Activated B cell treated with CpG ODN at 0.5 μM for 24 hours (primary cell): ENCODE measurements around the gene PNP. TPM values are rescaled to one million over a fixed set of nuclear protein-coding genes. Genes with fewer than 3 reads are reported as not detected.

Experiments used
- ATAC-seq: fragments of 200-7000 bp; cut with Tn5 transposase; one replicate; pipeline ENCODE4 v1.10.0; 2021; ENCODE audit warnings: low read depth, mild to moderate bottlenecking, moderate library complexity
- CTCF ChIA-PET: fragments of 350-600 bp; sonication (Branson Sonifier 250); formaldehyde crosslinking; loops from one replicate; lab custom pipeline; 2021; ENCODE audit warnings: antibody characterized with exemption; lab: Charles Lee
- POLR2A ChIA-PET: fragments of 350-600 bp; sonication (Branson Sonifier 250); formaldehyde crosslinking; loops from one replicate; lab custom pipeline; 2021; ENCODE audit warnings: antibody characterized with exemption; lab: Charles Lee
- DNase-seq: peaks from one replicate; pipeline ENCODE4 v3.0.0; 2022
- H3K27ac Mint-ChIP-seq: one replicate; pipeline ENCODE4 v1.8.0; 2020; ENCODE audit warnings: mixed read lengths
- H3K27me3 Mint-ChIP-seq: one replicate; pipeline ENCODE4 v1.8.0; 2021; ENCODE audit warnings: mixed read lengths
- H3K36me3 Mint-ChIP-seq: one replicate; pipeline ENCODE4 v1.8.0; 2021; ENCODE audit warnings: low read depth, mixed read lengths
- H3K4me1 Mint-ChIP-seq: one replicate; pipeline ENCODE4 v1.8.0; 2021; ENCODE audit warnings: mixed read lengths
- H3K4me3 Mint-ChIP-seq: one replicate; pipeline ENCODE4 v1.8.0; 2020; ENCODE audit warnings: mild to moderate bottlenecking, mixed read lengths
- H3K9me3 Mint-ChIP-seq: one replicate; pipeline ENCODE4 v1.8.0; 2020; ENCODE audit warnings: mixed read lengths
- CTCF ChIP-seq: fragments of 200-600 bp; IDR thresholded peaks from one replicate; pipeline ENCODE4 v1.8.0; 2022; ENCODE audit warnings: antibody characterized with exemption, mild to moderate bottlenecking
- intact Hi-C: fragments of 100-400 bp; cut with micrococcal nuclease; formaldehyde crosslinking; loops from one replicate; pipeline ENCODE4 v1.15.1; 2024
- total RNA-seq: library from RNA; stranded (reverse); gene quantifications from 2 replicates; pipeline ENCODE4 v1.2.3, GENCODE V29; 2022

Gene PNP
- total RNA-seq, 1 donor from 2014 or later, result 88.0 TPM

GRCh38 chr14:20489093-20489994 is 20.1 kb downstream of the PNP start:
- ATAC-seq, result peak; percentile 83
- no peaks in the 10 kb centered on the region for H3K9me3 Mint-ChIP-seq

GRCh38 chr14:20490563-20490962 is 21.4 kb downstream of the PNP start:
- H3K27me3 Mint-ChIP-seq, result no peaks in the 10 kb centered on the region
- no peak for DNase-seq
- no peak for ATAC-seq
- POLR2A ChIA-PET, result interaction anchor here (0.6 to 3.8 kb wide), 6 partner anchors 21 to 148 kb away, joined by 3 to 39 read pairs (median 12); partner anchors contain the start of genes APEX1, OSGEP, PIP4P1 and PNP
- H3K9me3 Mint-ChIP-seq, result no peaks in the 10 kb centered on the region
- peak overlapping the region; percentile 81 for H3K4me3 Mint-ChIP-seq
- intact Hi-C loops, result loop anchor here (2.0 to 5.0 kb wide), 3 partner anchors 30 to 78 kb away; partner anchors contain the start of genes PIP4P1 and TEP1
- H3K4me1 Mint-ChIP-seq, result peaks cover 78% of the 10 kb centered on the region
- no peaks in the 10 kb centered on the region for H3K36me3 Mint-ChIP-seq
- TF ChIP-seq CTCF, result no peak
- CTCF ChIA-PET, result interaction anchor here (1.4 kb wide), 1 partner anchor 75 kb away, joined by 6 read pairs; no protein-coding TSS in a partner anchor
- peak overlapping the region; percentile 84 for H3K27ac Mint-ChIP-seq

More at GRCh38 chr14:20489093-20489994, 20.1 kb downstream of the PNP start:
- peaks cover 70% of the 10 kb centered on the region for H3K4me1 Mint-ChIP-seq
- CTCF ChIA-PET, result interaction anchor here (1.0 to 1.5 kb wide), 2 partner anchors 37 to 75 kb away, joined by 3 to 4 read pairs; partner anchors contain the start of gene TEP1
- H3K36me3 Mint-ChIP-seq, result no peaks in the 10 kb centered on the region
- TF ChIP-seq CTCF, result no peak
- DNase-seq, result no peak
- peak overlapping the region; percentile 75 for H3K4me3 Mint-ChIP-seq
- POLR2A ChIA-PET, result interaction anchor here (0.6 to 3.8 kb wide), 7 partner anchors 10 to 146 kb away, joined by 3 to 39 read pairs (median 6); partner anchors contain the start of genes APEX1, OSGEP, PARP2 and PIP4P1
- intact Hi-C loops, result loop anchor here (1.0 kb wide), 2 partner anchors 12 to 34 kb away; partner anchors contain the start of gene APEX1
- H3K27me3 Mint-ChIP-seq, result no peaks in the 10 kb centered on the region
- peak overlapping the region; percentile 84 for H3K27ac Mint-ChIP-seq

- H3K4me3 Mint-ChIP-seq, result no peak overlapping the region
- ChIA-PET CTCF (interaction anchor here (1.7 kb wide), 1 partner anchor 15 kb away, joined by 3 read pairs; no protein-coding TSS in a partner anchor), POLR2A (interaction anchor here (0.8 to 1.7 kb wide), 3 partner anchors 10 to 31 kb away, joined by 3 to 6 read pairs (median 5); partner anchors contain the start of gene PIP4P1)
Measured at GRCh38 chr14:20492486-20492885, 23.3 kb downstream of the PNP start.

GRCh38 chr14:20493634-20494033 is 24.4 kb downstream of the PNP start:
- Mint-ChIP-seq H3K27me3 (no peaks in the 10 kb centered on the region), H3K9me3 (no peaks in the 10 kb centered on the region), H3K36me3 (no peaks in the 10 kb centered on the region), H3K27ac (peak overlapping the region; percentile 86), H3K4me1 (peaks cover 73% of the 10 kb centered on the region), H3K4me3 (peak overlapping the region; percentile 42)
- POLR2A ChIA-PET, result interaction anchor here (0.9 to 1.3 kb wide), 4 partner anchors 24 to 187 kb away, joined by 3 to 7 read pairs (median 4); partner anchors contain the start of genes PARP2 and PIP4P1
- intact Hi-C loops, result loop anchor here (5.0 kb wide), 1 partner anchor 39 kb away; no protein-coding TSS in a partner anchor
- ATAC-seq, result no peak
- DNase-seq, result no peak
- CTCF ChIA-PET, result no interaction called here
- no peak for TF ChIP-seq CTCF

More at GRCh38 chr14:20492486-20492885, 23.3 kb downstream of the PNP start:
- Mint-ChIP-seq H3K9me3 (no peaks in the 10 kb centered on the region), H3K36me3 (no peaks in the 10 kb centered on the region), H3K4me1 (peaks cover 77% of the 10 kb centered on the region), H3K27me3 (no peaks in the 10 kb centered on the region), H3K27ac (no peak overlapping the region)
- no peak for TF ChIP-seq CTCF
- no peak for DNase-seq
- ATAC-seq, result no peak
- intact Hi-C loops, result loop anchor here (5.0 kb wide), 1 partner anchor 40 kb away; no protein-coding TSS in a partner anchor
